Muscle layer of duodenum (tissue), 2 donors: ENCODE measurements around the gene CRACR2A.

Experiments
- H3K27ac ChIP-seq: one replicate; pipeline ENCODE4 v1.7.0; 2013; ENCODE audit warnings: mild to moderate bottlenecking, low read length
- H3K27me3 ChIP-seq: one replicate; pipeline ENCODE4 v1.7.0; 2013; ENCODE audit warnings: low read depth, mild to moderate bottlenecking, control low read depth, low read length
- H3K36me3 ChIP-seq, 2 donors: one replicate each; pipeline ENCODE4 v1.7.0; 2013; ENCODE audit warnings: low read length in 2 of 2, control low read depth in 1 of 2, mild to moderate bottlenecking in 1 of 2; ENCODE audit not compliant: insufficient read depth in 2 of 2, control insufficient read depth in 1 of 2
- H3K4me1 ChIP-seq, 2 donors: one replicate each; pipeline ENCODE4 v1.7.0; 2013; ENCODE audit warnings: low read length in 2 of 2, mild to moderate bottlenecking in 2 of 2, control low read depth in 1 of 2, moderate library complexity in 1 of 2; ENCODE audit not compliant: insufficient read depth in 2 of 2, control insufficient read depth in 1 of 2
- H3K4me3 ChIP-seq, 2 donors: one replicate each; pipeline ENCODE4 v1.7.0; 2013; ENCODE audit warnings: low read length in 2 of 2, low read depth in 1 of 2, mild to moderate bottlenecking in 1 of 2
- H3K9me3 ChIP-seq, 2 donors: one replicate each; pipeline ENCODE4 v1.7.0; 2013; ENCODE audit warnings: low read length in 2 of 2, control low read depth in 1 of 2, mild to moderate bottlenecking in 1 of 2; ENCODE audit not compliant: control insufficient read depth in 1 of 2
- donor health status: healthy.

Gene CRACR2A

GRCh38 chr12:3636328-3636727 lies 116.6 kb downstream of the CRACR2A start:
- Histone ChIP-seq H3K27ac (no peak overlapping the region), H3K36me3 (peaks cover 4 to 10% of the 10 kb centered on the region in 2 donors), H3K4me1 (no peaks in the 10 kb centered on the region), H3K27me3 (no peaks in the 10 kb centered on the region), H3K4me3 (no peak overlapping the region), H3K9me3 (no peaks in the 10 kb centered on the region)

- Histone ChIP-seq H3K4me1 (no peaks in the 10 kb centered on the region), H3K9me3 (no peaks in the 10 kb centered on the region), H3K27me3 (no peaks in the 10 kb centered on the region), H3K36me3 (peaks cover 4 to 11% of the 10 kb centered on the region in 2 donors), H3K4me3 (no peak overlapping the region), H3K27ac (no peak overlapping the region)
Measured at GRCh38 chr12:3634348-3634747, 118.6 kb downstream of the CRACR2A start.

DNA sequence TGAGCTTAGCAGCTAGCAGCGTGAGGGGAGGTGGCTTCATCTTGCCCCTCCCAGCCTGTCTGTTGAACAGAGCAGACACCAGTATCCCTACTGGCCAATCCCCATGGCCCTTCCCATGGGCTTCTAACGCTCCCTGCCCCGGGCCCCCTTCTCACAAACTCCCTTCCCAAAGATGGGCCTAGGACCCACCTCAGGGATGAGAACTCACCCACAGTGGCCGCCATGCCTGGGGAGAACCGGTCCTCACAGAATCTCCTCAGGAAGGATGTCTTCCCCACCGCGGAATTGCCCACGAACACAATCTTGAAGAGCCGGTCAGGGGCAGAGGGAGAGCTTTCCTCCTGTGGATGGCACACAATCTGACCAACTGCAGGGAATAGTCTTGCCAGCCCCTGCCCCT lies 119.5 kb downstream of the CRACR2A start:
- no peaks in the 10 kb centered on the region for H3K4me1 ChIP-seq
- H3K27me3 ChIP-seq = no peaks in the 10 kb centered on the region
- H3K36me3 ChIP-seq = peaks cover 4 to 11% of the 10 kb centered on the region in 2 donors
- H3K9me3 ChIP-seq = no peaks in the 10 kb centered on the region
- H3K4me3 ChIP-seq = no peak overlapping the region
- H3K27ac ChIP-seq = no peak overlapping the region

- Histone ChIP-seq H3K36me3 (peaks cover 4 to 11% of the 10 kb centered on the region in 2 donors), H3K4me3 (no peak overlapping the region), H3K27me3 (no peaks in the 10 kb centered on the region), H3K9me3 (no peaks in the 10 kb centered on the region), H3K4me1 (no peaks in the 10 kb centered on the region), H3K27ac (no peak overlapping the region)
Measured at GRCh38 chr12:3632754-3633153, 120.2 kb downstream of the CRACR2A start.

DNA sequence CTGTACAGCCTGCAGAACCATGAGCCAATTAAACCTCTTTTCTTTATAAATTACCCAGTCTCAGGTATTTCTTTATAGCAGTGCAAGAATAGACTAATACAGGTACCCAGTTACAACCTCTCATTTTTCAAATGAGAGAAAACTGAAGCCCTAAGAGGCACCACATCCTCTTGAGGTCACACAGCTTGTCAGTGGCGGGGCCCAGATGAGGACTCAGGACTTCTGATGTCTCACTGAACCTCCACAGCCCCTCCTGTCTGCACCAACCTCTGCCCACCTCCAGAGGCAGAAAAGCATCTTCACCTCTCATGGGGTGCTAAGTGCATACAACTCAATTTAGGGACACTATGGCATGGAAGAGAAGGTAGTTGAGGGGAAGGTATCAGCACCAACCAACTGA lies 120.7 kb downstream of the CRACR2A start:
- H3K4me3 ChIP-seq = no peak overlapping the region
- no peaks in the 10 kb centered on the region for H3K27me3 ChIP-seq
- no peak overlapping the region for H3K27ac ChIP-seq
- H3K9me3 ChIP-seq = no peaks in the 10 kb centered on the region
- H3K4me1 ChIP-seq = no peaks in the 10 kb centered on the region
- peaks cover 4 to 11% of the 10 kb centered on the region in 2 donors for H3K36me3 ChIP-seq

GRCh38 chr12:3631759-3632158 lies 121.2 kb downstream of the CRACR2A start:
- H3K9me3 ChIP-seq = no peaks in the 10 kb centered on the region
- no peak overlapping the region for H3K4me3 ChIP-seq
- no peaks in the 10 kb centered on the region for H3K27me3 ChIP-seq
- H3K36me3 ChIP-seq = peaks cover 0 to 11% of the 10 kb centered on the region in 2 donors
- no peak overlapping the region for H3K27ac ChIP-seq
- no peaks in the 10 kb centered on the region for H3K4me1 ChIP-seq

DNA sequence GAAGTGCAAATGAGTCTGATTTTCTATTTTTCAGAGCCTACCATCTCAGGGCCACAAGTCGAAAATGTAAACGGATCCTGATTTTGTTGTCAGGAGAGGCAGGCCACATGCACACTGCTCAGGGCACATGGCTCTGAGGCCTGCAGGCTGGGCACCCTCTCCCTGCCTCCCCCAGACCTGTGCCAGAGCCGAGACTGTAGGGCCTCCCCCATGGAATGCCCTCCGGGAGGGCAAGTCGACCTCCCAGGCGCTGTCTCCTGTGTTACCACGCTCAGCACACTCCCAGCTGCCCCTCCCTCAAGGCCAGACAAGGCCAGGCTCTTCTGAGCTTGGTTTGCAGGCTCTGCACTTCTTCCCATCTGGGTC lies 121.7 kb downstream of the CRACR2A start:
- no peak overlapping the region for H3K4me3 ChIP-seq
- H3K27ac ChIP-seq = no peak overlapping the region
- no peaks in the 10 kb centered on the region for H3K4me1 ChIP-seq
- peaks cover 0 to 15% of the 10 kb centered on the region in 2 donors for H3K36me3 ChIP-seq
- no peaks in the 10 kb centered on the region for H3K27me3 ChIP-seq
- no peaks in the 10 kb centered on the region for H3K9me3 ChIP-seq

- H3K4me1 ChIP-seq = no peaks in the 10 kb centered on the region
- no peak overlapping the region for H3K27ac ChIP-seq
- H3K27me3 ChIP-seq = no peaks in the 10 kb centered on the region
- H3K4me3 ChIP-seq = no peak overlapping the region
- H3K9me3 ChIP-seq = no peaks in the 10 kb centered on the region
- peaks cover 0 to 19% of the 10 kb centered on the region in 2 donors for H3K36me3 ChIP-seq
Measured at GRCh38 chr12:3630621-3631271, 122.2 kb downstream of the CRACR2A start.

GRCh38 chr12:3630111-3630510 lies 122.8 kb downstream of the CRACR2A start:
- no peak overlapping the region for H3K4me3 ChIP-seq

DNA sequence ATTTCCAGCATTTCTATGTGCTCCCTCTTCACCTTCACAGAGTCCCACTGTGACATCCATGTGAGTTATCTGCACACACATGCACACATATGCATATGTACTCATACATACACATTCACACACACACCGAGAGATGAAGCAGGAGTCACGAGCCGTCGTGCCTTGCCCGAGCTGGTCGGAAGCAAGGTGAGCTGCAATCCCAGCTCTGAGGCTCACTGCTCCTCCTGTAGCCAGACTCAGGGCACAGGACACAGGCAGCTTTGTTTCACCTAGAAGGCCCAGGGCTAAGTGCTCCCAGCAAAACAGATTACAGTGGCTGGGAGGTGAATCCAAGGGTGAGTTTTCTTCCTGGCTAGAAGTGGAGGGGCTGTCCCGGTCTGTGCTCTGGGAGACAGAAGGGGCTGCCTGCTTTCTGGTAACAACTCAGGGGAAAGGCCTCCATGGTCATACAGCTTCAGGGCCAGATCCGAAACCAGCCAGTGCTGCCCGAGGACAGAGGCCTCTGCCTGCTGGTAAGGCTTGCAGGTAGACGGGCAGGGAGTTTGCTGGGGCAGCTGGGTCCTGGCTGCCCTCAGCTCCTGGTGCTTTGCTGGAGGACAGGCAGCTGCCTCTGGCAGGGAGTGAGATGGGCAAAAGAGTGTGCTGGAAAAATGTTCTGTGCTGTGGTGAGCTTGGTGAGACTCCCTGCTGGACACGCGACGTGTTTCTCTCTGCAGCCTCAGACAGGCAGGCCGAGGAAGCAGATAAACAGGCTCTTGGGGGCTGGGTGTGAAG lies 123.7 kb downstream of the CRACR2A start:
- H3K9me3 ChIP-seq = no peaks in the 10 kb centered on the region
- no peak overlapping the region for H3K4me3 ChIP-seq
- H3K27ac ChIP-seq = no peak overlapping the region
- no peaks in the 10 kb centered on the region for H3K4me1 ChIP-seq
- peaks cover 0 to 30% of the 10 kb centered on the region in 2 donors for H3K36me3 ChIP-seq
- H3K27me3 ChIP-seq = no peaks in the 10 kb centered on the region

More at GRCh38 chr12:3630111-3630510, 122.8 kb downstream of the CRACR2A start:
- no peaks in the 10 kb centered on the region for H3K4me1 ChIP-seq
- H3K27ac ChIP-seq = no peak overlapping the region
- H3K9me3 ChIP-seq = no peaks in the 10 kb centered on the region
- no peaks in the 10 kb centered on the region for H3K27me3 ChIP-seq
- peaks cover 0 to 25% of the 10 kb centered on the region in 2 donors for H3K36me3 ChIP-seq

GRCh38 chr12:3628629-3629028 lies 124.3 kb downstream of the CRACR2A start:
- Histone ChIP-seq H3K4me1 (no peaks in the 10 kb centered on the region), H3K27ac (no peak overlapping the region), H3K9me3 (no peaks in the 10 kb centered on the region), H3K4me3 (no peak overlapping the region), H3K27me3 (no peaks in the 10 kb centered on the region), H3K36me3 (peaks cover 0 to 30% of the 10 kb centered on the region in 2 donors)
